Myocyte (in vitro differentiated cells): Measurements from ENCODE around the gene TRIM27. TPM values are rescaled to one million over a fixed set of nuclear protein-coding genes. Genes with fewer than 3 reads are reported as not detected.
"Not testable (repeated sequence)": the region's sequence is repeated elsewhere in the genome, so short reads cannot be mapped to it uniquely, and the experiment has no call there.

Experiments used
- DNase-seq: peaks from one replicate; pipeline ENCODE4 v3.0.0-alpha.2; 2012; ENCODE audit warnings: low read depth
- total RNA-seq: library from RNA; depleted of rRNA; stranded (reverse); fragments of >200 nt; gene quantifications from 2 replicates; pipeline ENCODE4 v1.2.3, GENCODE V29; 2014

TRIM27 gene
- total RNA-seq, 1 donor from 2014 or later = 67.2 TPM

GRCh38 chr6:28865401-28866204 is 58.2 kb downstream of the TRIM27 start:
- DNase-seq = peak; percentile 6

- no peak for DNase-seq
Observed at GRCh38 chr6:28864326-28864923, 59.4 kb downstream of the TRIM27 start.

- peak; percentile 76 for DNase-seq
Observed at GRCh38 chr6:28863604-28864325, 60.0 kb downstream of the TRIM27 start.

GRCh38 chr6:28862077-28862476 is 61.7 kb downstream of the TRIM27 start:
- no peak for DNase-seq

GRCh38 chr6:28861339-28861738 is 62.4 kb downstream of the TRIM27 start:
- no peak for DNase-seq

- no peak for DNase-seq
Observed at GRCh38 chr6:28860581-28860980, 63.2 kb downstream of the TRIM27 start.

GRCh38 chr6:28858963-28859362 is 64.8 kb downstream of the TRIM27 start:
- DNase-seq = no peak

GRCh38 chr6:28856620-28857005 is 67.2 kb downstream of the TRIM27 start:
- no peak for DNase-seq

GRCh38 chr6:28854405-28854804 is 69.4 kb downstream of the TRIM27 start:
- not testable (repeated sequence) for DNase-seq

Other genes with a start within 250 kb of the TRIM27 start
- gene ZNF311, start 81.3 kb upstream of the TRIM27 start, total RNA-seq = 0.32 and 1.5 TPM in 2 replicates
- not detected in 2 replicates for gene OR2W1, start 121.2 kb upstream of the TRIM27 start, total RNA-seq
- gene OR2B3, start 163.3 kb upstream of the TRIM27 start, total RNA-seq = not detected in 2 replicates
- not detected in 2 replicates for gene OR2J1, start 175.5 kb upstream of the TRIM27 start, total RNA-seq
- gene OR2J3, start 184.1 kb upstream of the TRIM27 start, total RNA-seq = not detected in 2 replicates
- gene OR2J2, start 246.9 kb upstream of the TRIM27 start, total RNA-seq = not detected in 2 replicates